ENCODE results near the gene NTHL1. TPM values are rescaled to one million over a fixed set of nuclear protein-coding genes. Genes with fewer than 3 reads are reported as not detected.

The NTHL1 gene
- polyA plus RNA-seq, 3 donors = 15.4 to 17.7 (median 16.9) TPM

DNA sequence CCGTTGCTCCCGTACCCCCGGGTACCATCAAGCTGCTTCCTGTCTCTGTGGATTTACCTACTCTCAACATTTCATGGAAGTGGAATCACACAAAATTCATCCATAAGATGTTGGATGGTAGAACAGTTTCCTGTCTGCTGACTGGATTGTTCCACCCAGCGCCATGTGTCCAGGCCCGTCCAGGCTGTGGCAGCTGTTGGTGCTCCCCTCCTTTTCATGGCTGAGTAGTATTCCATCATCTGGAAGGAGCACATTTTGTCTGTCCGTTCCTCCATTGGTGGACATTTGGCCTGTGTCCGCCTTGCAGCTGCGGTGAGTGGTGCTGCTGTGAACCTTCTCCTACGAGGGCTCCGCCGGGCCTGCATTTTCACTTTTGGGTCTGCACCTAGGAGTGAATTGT, 18.5 kb upstream of the NTHL1 start:
- no peak for DNase-seq (ENCODE audit: low read depth in 3 of 3, low spot score in 2 of 3)

DNA sequence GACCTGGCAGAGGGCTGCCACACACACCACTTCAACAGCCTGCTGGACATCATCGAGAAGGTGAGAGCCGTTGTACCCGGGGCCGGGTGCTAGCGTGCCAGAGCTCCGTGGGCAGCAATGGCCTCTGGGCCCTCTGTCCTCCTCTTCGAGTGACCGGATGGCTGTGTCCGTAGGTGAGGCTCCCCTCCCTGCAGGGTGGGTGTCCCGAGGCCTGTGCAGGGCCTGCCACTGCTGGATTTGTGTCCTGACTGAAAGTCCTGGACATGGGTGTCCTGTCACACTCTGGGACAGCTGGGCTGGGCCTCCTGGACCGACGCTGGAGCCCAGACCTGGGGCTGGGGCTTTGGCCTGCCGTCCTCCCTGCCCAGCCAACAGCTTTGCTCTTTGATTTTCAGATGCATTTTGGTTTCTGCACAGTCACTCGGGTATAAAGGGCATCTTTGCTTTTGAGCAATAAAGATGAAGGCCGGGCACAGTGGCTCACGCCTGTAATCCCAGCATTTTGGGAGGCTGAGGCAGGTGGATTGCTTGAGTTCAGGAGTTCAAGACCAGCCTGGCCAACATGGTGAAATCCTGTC, 16.8 kb upstream of the NTHL1 start:
- no peak for DNase-seq (ENCODE audit: low read depth in 3 of 3, low spot score in 2 of 3)

DNA sequence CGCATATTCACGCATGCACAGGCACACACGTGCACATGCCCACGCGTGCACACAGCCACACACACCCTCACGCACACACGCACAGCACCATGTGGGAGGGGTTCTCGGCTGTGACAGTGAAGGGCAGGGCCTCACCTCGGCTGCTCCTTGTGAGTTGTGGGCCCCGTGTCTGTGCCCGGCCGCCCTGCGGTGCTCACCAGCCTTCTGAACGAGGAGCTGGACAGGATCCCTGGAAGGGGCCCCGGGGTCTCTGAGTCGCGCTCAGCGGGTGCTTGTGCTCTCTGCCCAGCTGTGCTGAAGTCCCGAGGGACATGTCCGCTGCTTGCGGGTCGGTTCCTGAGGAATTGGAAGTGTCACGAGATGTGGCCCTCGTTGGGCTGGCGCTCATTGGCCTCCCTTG, 16.2 kb upstream of the NTHL1 start:
- DNase-seq (ENCODE audit: low read depth in 3 of 3, low spot score in 2 of 3) = no peak

DNA sequence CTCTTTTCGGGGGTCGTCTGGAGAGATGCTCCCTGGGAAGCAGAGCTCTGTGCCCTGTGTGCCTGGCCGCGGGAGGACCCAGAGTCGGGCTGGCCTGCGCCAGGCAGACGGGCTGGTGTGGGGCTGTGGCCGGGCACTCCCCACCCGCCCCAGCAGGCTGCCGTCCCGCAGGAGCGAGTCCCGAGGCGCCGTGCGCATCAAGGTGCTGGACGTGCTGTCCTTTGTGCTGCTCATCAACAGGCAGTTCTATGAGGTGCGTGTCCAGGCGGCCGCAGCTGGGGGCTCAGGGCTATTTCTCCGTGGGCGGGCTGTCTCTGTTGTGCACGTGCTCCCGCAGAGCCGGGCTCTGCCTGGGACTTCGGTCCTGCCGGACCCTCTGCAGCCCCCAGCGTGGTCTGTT, 15.2 kb upstream of the NTHL1 start:
- no peak for DNase-seq (ENCODE audit: low read depth in 3 of 3, low spot score in 2 of 3)

- DNase-seq (ENCODE audit: low read depth in 3 of 3, low spot score in 2 of 3) = no peak
Observed at GRCh38 chr16:2061526-2061925, 13.9 kb upstream of the NTHL1 start.

DNA sequence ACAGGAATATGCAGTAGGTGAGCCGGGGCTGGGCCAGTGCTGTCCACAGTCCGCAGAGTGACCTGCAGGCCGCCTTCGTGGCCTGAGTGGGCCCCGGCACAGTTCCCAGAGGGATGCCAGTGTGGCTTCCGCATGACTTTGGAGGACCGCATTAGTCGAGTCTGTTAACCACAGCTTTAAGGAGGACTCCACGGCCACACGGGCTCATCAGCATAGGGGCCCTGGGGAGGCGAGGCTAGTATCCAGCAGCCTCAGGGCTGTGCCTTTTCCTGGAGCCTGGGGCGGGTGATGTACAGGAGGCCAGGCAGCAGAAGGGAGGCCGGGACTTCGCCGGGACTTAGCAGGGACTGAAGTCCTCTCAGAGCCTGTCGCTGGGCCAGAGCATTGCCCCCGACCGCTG, 13.4 kb upstream of the NTHL1 start:
- DNase-seq (ENCODE audit: low read depth in 3 of 3, low spot score in 2 of 3) = no peak

GRCh38 chr16:2060346-2060745, 12.7 kb upstream of the NTHL1 start:
- DNase-seq (ENCODE audit: low read depth in 3 of 3, low spot score in 2 of 3) = no peak

DNA sequence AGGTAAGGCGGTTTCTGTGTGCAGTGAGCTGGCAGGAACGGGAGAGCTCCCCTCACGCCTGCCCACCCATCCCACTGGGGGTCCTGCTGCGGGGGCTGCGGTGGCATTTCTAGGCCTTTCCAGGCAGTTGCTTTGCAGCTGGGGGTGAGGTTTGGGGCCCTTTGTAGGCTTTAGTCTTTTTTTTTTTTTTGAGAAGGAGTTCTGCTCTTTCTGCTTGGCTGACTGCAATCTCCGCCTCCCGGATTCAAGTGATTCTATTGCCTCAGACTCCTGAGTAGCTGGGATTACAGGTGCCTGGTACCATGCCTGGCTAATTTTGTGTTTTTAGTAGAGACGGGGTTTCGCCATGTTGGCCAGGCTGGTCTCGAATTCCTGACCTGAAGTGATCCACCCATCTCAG, 11.2 kb upstream of the NTHL1 start:
- DNase-seq (ENCODE audit: low read depth in 3 of 3, low spot score in 2 of 3) = no peak

DNA sequence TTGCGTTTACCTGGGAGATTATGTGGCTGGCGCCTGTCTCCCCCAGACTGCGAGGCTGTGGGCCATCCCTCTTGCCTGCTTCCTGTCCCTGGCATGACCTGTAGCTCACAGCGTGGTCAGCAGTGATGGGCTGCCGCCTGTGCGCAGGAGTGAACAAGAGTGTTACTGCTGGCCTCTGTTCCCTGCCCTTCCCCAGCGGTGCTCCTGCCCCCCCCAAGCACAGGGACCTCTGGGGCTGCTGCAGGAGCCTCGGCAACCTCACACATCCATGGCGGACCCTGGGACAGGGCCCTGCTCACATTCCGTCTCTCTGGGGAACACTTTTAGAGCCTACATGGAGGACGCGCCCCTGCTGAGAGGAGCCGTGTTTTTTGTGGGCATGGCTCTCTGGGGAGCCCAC, 10.8 kb upstream of the NTHL1 start:
- no peak for DNase-seq (ENCODE audit: low read depth in 3 of 3, low spot score in 2 of 3)

DNA sequence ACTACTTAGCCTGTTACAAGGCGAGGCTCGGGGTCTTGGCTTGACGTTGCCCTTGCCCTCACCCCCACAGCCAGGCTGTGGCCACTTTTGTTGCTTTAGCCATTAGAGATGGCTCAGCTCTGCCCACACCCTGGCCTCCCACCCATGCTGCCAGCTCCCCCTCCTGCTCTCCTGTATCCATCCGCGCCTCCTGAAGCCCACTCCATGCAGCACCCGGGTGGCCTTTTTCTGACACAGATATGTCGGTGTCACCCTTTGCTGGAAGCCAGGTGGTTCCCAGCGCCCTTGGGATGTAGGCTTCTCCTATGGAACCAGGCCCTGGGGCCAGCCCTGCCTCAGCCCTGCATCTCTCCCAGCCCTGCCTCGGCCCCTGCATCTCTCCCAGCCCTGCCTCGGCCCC, 9.8 kb upstream of the NTHL1 start:
- DNase-seq (ENCODE audit: low read depth in 3 of 3, low spot score in 2 of 3) = no peak

DNA sequence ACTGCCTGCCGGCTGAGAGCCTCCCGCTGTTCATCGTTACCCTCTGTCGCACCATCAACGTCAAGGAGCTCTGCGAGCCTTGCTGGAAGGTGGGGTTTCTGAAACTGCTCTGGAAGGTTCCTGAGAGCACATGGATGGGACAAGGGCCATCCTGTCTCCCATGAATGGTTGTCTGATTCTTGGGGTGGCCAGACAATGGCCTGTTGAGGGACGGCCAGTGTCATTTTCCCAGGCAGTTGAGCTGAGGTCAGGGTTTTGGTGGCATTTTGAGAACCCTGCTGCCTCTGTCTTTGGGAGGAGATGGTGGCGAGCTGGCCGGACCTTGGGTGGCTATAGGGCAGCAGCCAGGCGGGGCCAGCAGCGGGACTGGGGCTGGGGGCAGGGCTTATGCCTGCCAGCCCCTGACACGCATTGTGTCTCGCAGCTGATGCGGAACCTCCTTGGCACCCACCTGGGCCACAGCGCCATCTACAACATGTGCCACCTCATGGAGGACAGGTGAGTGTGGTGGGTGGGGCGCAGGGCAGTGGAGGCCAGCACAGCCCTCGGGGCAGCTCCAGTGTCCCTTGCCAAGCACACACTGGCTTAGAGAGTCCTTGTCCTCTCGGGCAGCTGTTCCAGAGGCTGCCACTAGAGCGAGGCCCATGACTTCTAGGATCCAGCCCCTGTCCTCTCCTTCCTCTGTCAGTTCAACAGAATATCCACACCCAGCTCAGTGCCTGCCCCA, 9.2 kb upstream of the NTHL1 start:
- DNase-seq (ENCODE audit: low read depth in 3 of 3, low spot score in 2 of 3) = no peak

DNA sequence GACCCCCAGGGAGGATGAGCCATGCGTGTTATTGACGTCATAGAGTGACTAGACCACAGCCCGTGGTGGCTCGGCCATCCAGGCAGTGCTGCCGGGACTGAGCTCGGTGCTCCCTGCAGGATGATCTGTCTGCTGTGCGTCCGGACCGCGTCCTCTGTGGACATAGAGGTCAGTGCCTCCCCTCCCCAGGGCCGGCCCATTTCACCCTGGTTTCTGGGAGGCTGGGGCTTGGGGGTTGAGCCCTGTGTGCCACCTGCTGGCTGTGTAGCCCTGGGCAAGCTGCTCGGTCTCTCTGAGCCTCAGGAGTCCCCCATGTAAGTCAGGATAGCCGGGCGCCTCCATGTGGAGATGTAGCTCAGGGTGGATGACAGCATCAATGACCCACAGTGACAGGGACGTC, 8.4 kb upstream of the NTHL1 start:
- DNase-seq (ENCODE audit: low read depth in 3 of 3, low spot score in 2 of 3) = no peak

- DNase-seq (ENCODE audit: low read depth in 3 of 3, low spot score in 2 of 3) = no peak
Observed at GRCh38 chr16:2054543-2055245, 7.1 kb upstream of the NTHL1 start.

GRCh38 chr16:2053897-2054296, 6.3 kb upstream of the NTHL1 start:
- DNase-seq (ENCODE audit: low read depth in 3 of 3, low spot score in 2 of 3) = no peak

- no peak for DNase-seq (ENCODE audit: low read depth in 3 of 3, low spot score in 2 of 3)
Observed at GRCh38 chr16:2053211-2053610, 5.6 kb upstream of the NTHL1 start.

DNA sequence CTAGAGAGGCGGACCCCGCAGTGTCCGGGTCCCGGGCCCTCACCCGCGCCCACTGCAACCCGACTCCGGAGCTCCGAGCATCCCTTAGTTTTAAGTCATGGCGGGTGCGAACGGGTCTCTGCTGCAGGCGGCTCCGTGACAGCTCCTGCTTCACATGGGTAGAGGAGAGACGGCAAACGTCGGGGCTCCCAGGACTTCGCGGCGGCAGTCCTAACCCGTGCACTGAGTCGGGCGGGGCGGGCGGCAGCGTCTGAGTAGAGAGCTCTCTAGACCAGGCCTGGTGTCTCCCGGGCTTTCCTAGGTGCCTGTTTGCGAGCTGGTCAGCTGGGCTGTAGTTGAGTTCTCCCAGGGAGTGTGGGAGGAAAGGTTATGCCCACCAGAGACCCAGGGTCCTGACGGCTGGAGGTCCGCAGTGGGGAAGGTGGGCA, 496 bp upstream of the NTHL1 start:
- no peak for DNase-seq (ENCODE audit: low read depth in 3 of 3, low spot score in 2 of 3)

DNA sequence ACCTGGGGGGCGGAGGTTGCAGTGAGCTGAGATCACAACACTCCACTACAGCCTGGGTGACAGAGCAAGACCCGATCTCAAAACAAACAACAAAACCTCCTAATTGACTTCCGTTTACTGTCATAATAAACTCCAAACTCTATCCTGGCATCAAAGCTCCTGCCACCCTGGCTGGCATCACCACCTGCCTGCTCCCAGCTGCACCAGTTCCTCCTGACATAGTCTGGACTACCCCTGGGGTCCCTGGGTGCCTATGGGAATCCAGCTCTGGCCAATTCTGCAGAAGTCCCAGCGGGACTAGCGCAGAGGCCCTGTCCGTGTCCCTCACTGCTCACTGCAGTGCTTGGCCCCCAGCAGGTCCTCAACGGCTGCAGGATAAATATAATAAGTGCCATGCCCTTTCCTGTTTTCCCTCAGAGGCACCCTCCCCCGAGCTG, 723 bp downstream of the NTHL1 start:
- no peak for DNase-seq (ENCODE audit: low read depth in 3 of 3, low spot score in 2 of 3)

GRCh38 chr16:2045965-2046892, 1.4 kb downstream of the NTHL1 start:
- DNase-seq (ENCODE audit: low read depth in 3 of 3, low spot score in 2 of 3) = no peak

GRCh38 chr16:2044541-2044940, 3.1 kb downstream of the NTHL1 start:
- no peak for DNase-seq (ENCODE audit: low read depth in 3 of 3, low spot score in 2 of 3)

DNA sequence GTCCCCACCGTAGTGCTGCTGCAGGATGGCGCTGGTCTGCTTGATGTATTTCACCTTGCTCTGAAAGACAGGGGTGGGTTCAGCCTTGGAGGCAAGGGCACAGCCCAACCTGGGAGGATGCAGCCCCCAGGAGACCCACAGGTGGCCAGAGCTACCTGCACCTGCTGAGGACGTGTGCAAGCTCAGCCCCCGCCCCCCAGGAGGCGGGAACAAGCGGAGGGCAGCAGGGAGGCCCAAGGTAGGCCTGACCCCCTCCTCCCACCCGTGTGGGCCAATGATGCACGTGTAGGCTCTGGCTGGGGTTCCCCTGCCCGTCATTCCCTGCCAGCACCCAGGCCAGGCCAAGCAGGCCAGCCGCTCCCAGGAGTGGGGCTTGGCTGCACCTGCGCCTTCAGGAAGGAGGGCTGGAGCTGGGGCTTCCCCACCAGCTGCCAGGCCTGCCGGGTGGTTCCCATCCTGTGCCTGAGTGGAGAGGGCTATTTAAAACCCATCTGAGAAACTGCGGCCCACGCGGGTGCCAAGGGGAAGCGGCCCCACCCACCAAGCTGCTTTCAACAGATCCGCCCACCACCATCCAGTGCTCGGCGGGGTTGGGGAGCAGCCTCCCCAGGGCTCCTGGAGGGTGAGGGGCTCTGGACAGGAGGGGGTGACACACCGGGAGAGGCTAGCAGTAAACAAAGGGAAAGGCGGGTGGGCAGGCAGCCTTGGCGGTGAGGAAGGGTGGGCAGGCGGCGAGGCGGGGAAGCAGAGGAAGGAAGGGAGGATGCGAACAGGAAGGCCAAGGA, 3.8 kb downstream of the NTHL1 start:
- no peak for DNase-seq (ENCODE audit: low read depth in 3 of 3, low spot score in 2 of 3)

Data from right renal cortex interstitium (tissue), 3 donors.